Activated naive CD4-positive, alpha-beta T cell treated with anti-CD3 and anti-CD28 coated beads, Interleukin-2, amount 10 ng/mL, durations not matched to agents 7 days and 5 days (primary cell): ENCODE measurements around the gene OTOA.
A peak's percentile ranks its signal among the peaks of the same experiment; 100 is the strongest.
"Not testable (repeated sequence)": the region's sequence is repeated elsewhere in the genome, so short reads cannot be mapped to it uniquely, and the experiment has no call there.

Experiments
- CTCF ChIA-PET: fragments of 350-600 bp; sonication (Branson Sonifier 250); formaldehyde crosslinking; loops from one replicate; lab custom pipeline; 2021; ENCODE audit warnings: antibody characterized with exemption; lab: Charles Lee
- DNase-seq: peaks from one replicate; pipeline ENCODE4 v3.0.0-alpha.2; 2020
- H3K27ac Mint-ChIP-seq: one replicate; pipeline ENCODE4 v1.8.0; 2021; ENCODE audit warnings: mild to moderate bottlenecking, moderate library complexity, mixed read lengths
- H3K27me3 Mint-ChIP-seq: one replicate; pipeline ENCODE4 v1.8.0; 2021; ENCODE audit warnings: mild to moderate bottlenecking, mixed read lengths
- H3K36me3 Mint-ChIP-seq: one replicate; pipeline ENCODE4 v1.8.0; 2021; ENCODE audit warnings: mixed read lengths
- H3K4me1 Mint-ChIP-seq: one replicate; pipeline ENCODE4 v1.8.0; 2021; ENCODE audit warnings: mixed read lengths
- H3K4me3 Mint-ChIP-seq: one replicate; pipeline ENCODE4 v1.8.0; 2021; ENCODE audit warnings: mild to moderate bottlenecking, moderate library complexity, mixed read lengths
- H3K9me3 Mint-ChIP-seq: one replicate; pipeline ENCODE4 v1.8.0; 2021; ENCODE audit warnings: mixed read lengths

OTOA gene

DNA sequence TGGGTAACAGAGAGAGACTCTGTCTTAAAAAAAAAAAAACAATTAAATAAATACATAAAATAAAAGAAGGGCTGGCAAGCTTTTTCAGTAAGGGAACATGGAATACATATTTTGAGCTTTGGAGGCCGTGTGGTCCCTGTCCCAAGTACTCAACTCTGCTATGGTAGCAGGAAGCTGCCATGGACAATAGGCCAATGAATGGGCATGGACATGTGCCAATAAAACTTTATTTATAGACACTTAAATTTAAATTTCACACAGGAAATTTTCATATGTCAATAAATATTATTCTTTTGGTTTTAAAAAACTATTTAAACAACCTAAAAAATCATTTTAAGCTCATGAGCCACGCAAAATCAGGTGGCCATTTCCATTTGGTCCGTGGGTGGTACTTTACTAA is 3.8 kb downstream of the OTOA start:
- Mint-ChIP-seq H3K4me3 (no peak overlapping the region), H3K4me1 (peaks cover 7% of the 10 kb centered on the region), H3K27ac (no peak overlapping the region), H3K36me3 (no peaks in the 10 kb centered on the region), H3K9me3 (no peaks in the 10 kb centered on the region), H3K27me3 (peaks cover 43% of the 10 kb centered on the region)
- no peak for DNase-seq
- CTCF ChIA-PET, result interaction anchor here (0.9 to 1.1 kb wide), 2 partner anchors 11 to 85 kb away, joined by 3 to 4 read pairs; no protein-coding TSS in a partner anchor

DNA sequence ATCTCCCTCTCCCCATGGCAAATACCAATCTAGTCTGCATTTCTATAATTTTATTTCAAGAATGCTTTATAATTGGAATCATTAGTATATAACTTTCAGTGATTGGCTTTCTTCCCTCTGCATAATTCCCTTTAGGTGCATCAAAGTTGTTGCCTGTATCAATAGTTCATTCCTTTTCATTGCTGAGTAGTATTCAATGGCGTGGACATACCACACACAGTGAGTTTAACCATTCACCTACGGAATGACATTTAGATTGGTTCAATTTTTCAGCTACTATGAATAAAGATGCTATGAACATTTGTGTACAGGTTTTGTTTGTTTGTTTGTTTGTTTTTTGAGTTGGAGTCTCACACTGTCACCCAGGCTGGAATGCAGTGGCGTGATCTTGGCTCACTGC is 9.7 kb downstream of the OTOA start:
- Mint-ChIP-seq H3K9me3 (peaks cover 5% of the 10 kb centered on the region), H3K4me1 (no peaks in the 10 kb centered on the region), H3K27ac (no peak overlapping the region), H3K36me3 (no peaks in the 10 kb centered on the region), H3K27me3 (peaks cover 20% of the 10 kb centered on the region), H3K4me3 (no peak overlapping the region)
- CTCF ChIA-PET, result interaction anchor here (1.2 kb wide), 1 partner anchor 16 kb away, joined by 4 read pairs; no protein-coding TSS in a partner anchor
- DNase-seq, result no peak

- DNase-seq, CTCF ChIA-PET, H3K4me1 Mint-ChIP-seq, H3K36me3 Mint-ChIP-seq, H3K9me3 Mint-ChIP-seq, H3K4me3 Mint-ChIP-seq, H3K27ac Mint-ChIP-seq: not testable (repeated sequence)
- peaks cover 23% of the 10 kb centered on the region for H3K27me3 Mint-ChIP-seq
Measured at GRCh38 chr16:21674456-21674855, 10.7 kb downstream of the OTOA start.

GRCh38 chr16:21680714-21681113 is 16.9 kb downstream of the OTOA start:
- H3K4me1 Mint-ChIP-seq, H3K4me3 Mint-ChIP-seq, H3K27ac Mint-ChIP-seq, DNase-seq, H3K9me3 Mint-ChIP-seq, H3K36me3 Mint-ChIP-seq: not testable (repeated sequence)
- H3K27me3 Mint-ChIP-seq, result peaks cover 29% of the 10 kb centered on the region
- CTCF ChIA-PET, result interaction anchor here (1.0 to 1.2 kb wide), 2 partner anchors 28 to 461 kb away, joined by 3 read pairs; no protein-coding TSS in a partner anchor

DNA sequence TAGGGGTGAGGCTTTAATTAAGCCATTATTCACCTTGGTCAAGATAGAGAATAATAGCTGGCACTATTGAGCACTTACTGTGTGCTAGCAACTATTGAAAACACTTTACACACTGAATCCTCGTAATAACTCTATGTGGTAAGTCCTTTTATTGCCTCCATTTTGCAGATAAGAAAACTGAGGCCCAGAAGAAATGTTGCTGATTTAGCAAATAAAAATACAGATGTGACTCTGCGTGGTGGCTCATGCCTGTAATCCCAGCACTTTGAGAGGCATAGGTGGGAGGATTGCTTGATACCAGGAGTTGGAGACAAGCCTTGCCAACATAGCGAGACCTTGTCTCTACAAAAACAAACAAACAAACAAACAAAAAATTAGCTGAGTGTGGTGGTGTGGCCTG is 19.4 kb downstream of the OTOA start:
- H3K4me3 Mint-ChIP-seq, result no peak overlapping the region

GRCh38 chr16:21684199-21684598 is 20.4 kb downstream of the OTOA start:
- Mint-ChIP-seq H3K4me3 (no peak overlapping the region), H3K4me1 (no peaks in the 10 kb centered on the region), H3K9me3 (no peaks in the 10 kb centered on the region), H3K36me3 (no peaks in the 10 kb centered on the region), H3K27ac (no peak overlapping the region), H3K27me3 (peaks cover 35% of the 10 kb centered on the region)
- CTCF ChIA-PET, result interaction anchor here (0.6 to 2.5 kb wide), 8 partner anchors 15 to 101 kb away, joined by 3 to 8 read pairs (median 4); no protein-coding TSS in a partner anchor
- peak; percentile 45 for DNase-seq

More for the DNA sequence above, 19.4 kb downstream of the OTOA start:
- no peak for DNase-seq
- CTCF ChIA-PET, result interaction anchor here (0.6 to 2.5 kb wide), 5 partner anchors 18 to 715 kb away, joined by 3 to 8 read pairs (median 5); no protein-coding TSS in a partner anchor
- Mint-ChIP-seq H3K4me1 (no peaks in the 10 kb centered on the region), H3K36me3 (no peaks in the 10 kb centered on the region), H3K27me3 (peaks cover 36% of the 10 kb centered on the region), H3K9me3 (no peaks in the 10 kb centered on the region), H3K27ac (no peak overlapping the region)

GRCh38 chr16:21685034-21685455 is 21.3 kb downstream of the OTOA start:
- no peak overlapping the region for H3K4me3 Mint-ChIP-seq
- peaks cover 32% of the 10 kb centered on the region for H3K27me3 Mint-ChIP-seq
- CTCF ChIA-PET, result interaction anchor here (1.1 to 2.5 kb wide), 3 partner anchors 26 to 37 kb away, joined by 3 to 8 read pairs (median 4); no protein-coding TSS in a partner anchor
- no peaks in the 10 kb centered on the region for H3K36me3 Mint-ChIP-seq
- no peaks in the 10 kb centered on the region for H3K4me1 Mint-ChIP-seq
- H3K27ac Mint-ChIP-seq, result no peak overlapping the region
- DNase-seq, result no peak
- no peaks in the 10 kb centered on the region for H3K9me3 Mint-ChIP-seq

GRCh38 chr16:21689107-21689506 is 25.3 kb downstream of the OTOA start:
- CTCF ChIA-PET, result no interaction called here
- Mint-ChIP-seq H3K9me3 (no peaks in the 10 kb centered on the region), H3K27ac (no peak overlapping the region), H3K4me1 (no peaks in the 10 kb centered on the region), H3K27me3 (peaks cover 15% of the 10 kb centered on the region), H3K36me3 (no peaks in the 10 kb centered on the region), H3K4me3 (no peak overlapping the region)
- no peak for DNase-seq

DNA sequence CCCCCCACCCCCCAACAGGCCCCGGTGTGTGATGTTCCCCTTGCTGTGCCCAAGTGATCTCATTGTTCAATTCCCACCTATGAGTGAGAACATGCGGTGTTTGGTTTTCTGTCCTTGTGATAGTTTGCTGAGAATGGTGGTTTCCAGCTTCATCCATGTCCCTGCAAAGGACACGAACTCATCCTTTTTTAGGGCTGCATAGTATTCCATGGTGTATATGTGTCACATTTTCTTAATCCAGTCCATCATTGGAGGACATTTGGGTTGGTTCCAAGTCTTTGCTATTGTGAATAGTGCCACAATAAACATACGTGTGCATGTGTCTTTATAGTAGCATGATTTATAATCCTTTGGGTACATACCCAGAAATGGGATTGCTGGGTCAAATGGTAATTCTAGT is 27.2 kb downstream of the OTOA start:
- H3K27ac Mint-ChIP-seq, DNase-seq, CTCF ChIA-PET, H3K4me3 Mint-ChIP-seq, H3K36me3 Mint-ChIP-seq, H3K4me1 Mint-ChIP-seq, H3K9me3 Mint-ChIP-seq: not testable (repeated sequence)
- H3K27me3 Mint-ChIP-seq, result peaks cover 21% of the 10 kb centered on the region

DNA sequence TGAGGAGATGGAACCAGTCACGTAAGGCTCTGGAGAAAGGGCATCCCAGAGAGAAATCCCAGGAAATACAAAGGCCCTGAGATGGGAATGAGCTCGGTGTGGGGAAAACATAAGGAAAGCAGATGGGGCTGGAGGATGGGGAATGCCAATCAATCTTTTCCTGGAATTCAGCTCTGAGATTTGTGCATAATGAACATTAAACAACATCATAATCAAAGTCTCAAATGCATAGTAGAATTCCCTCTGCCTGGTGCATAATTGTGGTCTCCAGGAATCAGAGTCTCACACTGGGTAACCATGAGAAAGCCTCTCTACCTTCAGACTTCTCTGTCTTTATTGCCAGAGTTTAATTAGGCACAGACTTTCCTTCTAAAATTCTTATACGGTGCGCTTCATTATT is 30.8 kb downstream of the OTOA start:
- CTCF ChIA-PET, result no interaction called here
- Mint-ChIP-seq H3K36me3 (no peaks in the 10 kb centered on the region), H3K4me1 (no peaks in the 10 kb centered on the region), H3K9me3 (no peaks in the 10 kb centered on the region), H3K27me3 (peaks cover 9% of the 10 kb centered on the region), H3K4me3 (no peak overlapping the region), H3K27ac (no peak overlapping the region)
- DNase-seq, result no peak

DNA sequence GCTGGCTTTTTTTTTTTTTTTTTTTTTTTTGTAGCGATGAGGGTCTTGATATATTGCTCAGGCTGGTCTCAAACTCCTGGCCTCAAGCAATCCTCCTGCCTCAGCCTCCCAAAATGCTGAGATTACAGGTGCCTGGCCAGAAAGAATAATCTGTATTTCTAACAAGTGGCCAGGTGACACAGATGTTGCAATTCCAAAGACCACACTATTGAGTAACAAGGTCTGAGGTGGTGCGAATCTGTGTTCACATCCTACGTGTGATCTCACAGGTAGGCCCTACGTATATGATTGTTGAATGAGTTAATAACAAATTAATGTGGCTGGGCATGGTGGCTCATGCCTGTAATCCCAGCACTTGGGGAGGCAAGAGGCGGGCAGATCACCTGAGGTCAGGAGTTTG is 33.3 kb downstream of the OTOA start:
- CTCF ChIA-PET, result no interaction called here
- Mint-ChIP-seq H3K4me3 (no peak overlapping the region), H3K4me1 (no peaks in the 10 kb centered on the region), H3K36me3 (no peaks in the 10 kb centered on the region), H3K27ac (no peak overlapping the region), H3K9me3 (no peaks in the 10 kb centered on the region), H3K27me3 (peaks cover 9% of the 10 kb centered on the region)
- no peak for DNase-seq

DNA sequence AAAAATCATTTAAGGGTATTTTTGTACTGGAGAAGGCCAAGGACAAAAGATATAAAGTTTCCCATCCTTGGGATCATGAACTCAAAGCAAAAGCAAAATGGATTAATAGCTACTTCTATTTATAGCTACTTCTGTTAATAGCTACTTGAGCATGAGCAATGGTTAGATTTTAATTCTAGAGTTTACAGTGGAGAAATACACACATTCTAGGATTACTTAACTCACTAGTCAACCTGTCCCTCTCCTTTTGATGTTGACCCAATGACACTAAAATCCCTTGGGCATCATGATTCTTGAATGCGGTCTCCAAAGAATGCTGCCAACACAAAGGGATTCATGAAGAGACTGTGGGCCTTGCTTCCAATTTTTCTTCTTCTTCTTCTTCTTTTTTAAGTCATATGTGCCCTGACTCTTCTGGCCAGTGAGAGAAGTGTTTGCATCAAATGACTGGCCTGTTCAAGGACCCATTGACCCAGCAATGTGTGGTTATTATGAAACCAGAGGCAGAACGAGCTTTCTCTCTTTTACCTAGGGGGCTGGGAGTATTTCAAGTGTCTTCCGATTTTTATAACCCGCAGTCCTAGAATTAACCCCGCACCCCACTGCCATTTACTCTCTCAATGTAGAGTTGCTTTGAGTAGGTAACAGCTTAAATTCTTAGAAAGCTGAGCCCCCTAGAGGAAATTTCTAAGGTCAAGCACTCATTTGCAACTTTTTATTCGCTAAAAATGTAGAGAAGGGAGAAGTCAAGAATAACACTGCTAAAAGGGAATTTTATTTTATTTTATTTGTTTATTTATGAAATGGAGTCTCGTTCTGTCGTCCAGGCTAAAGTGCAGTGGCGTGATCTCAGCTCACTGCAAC is 34.6 kb downstream of the OTOA start:
- CTCF ChIA-PET, result interaction anchor here (0.5 to 1.4 kb wide), 4 partner anchors 10 to 114 kb away, joined by 3 read pairs; no protein-coding TSS in a partner anchor
- no peak for DNase-seq
- Mint-ChIP-seq H3K36me3 (no peaks in the 10 kb centered on the region), H3K4me1 (no peaks in the 10 kb centered on the region), H3K9me3 (no peaks in the 10 kb centered on the region), H3K27ac (no peak overlapping the region), H3K4me3 (no peak overlapping the region), H3K27me3 (peaks cover 9% of the 10 kb centered on the region)

DNA sequence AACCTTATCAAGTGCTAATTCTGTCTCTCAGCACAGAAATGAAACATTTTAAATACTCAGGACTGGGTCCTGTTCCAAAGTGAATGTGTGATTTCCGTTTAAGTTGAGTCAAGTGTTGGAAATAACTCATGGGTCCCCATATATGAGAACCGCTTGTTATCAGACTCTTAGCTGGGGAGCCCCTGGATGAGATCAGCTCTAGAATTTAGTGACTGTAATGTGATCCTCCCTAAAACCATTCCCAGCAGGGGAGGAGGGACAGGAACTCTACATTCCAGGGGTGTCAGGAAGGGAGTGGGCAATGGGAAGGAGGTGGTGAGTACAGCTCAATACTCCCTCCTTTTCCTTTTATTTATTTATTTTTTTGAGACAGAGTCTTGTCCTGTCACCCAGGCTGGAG is 37.5 kb downstream of the OTOA start:
- Mint-ChIP-seq H3K36me3 (no peaks in the 10 kb centered on the region), H3K9me3 (no peaks in the 10 kb centered on the region), H3K27ac (peak overlapping the region; percentile 58), H3K27me3 (no peaks in the 10 kb centered on the region), H3K4me1 (no peaks in the 10 kb centered on the region), H3K4me3 (no peak overlapping the region)
- no peak for DNase-seq
- CTCF ChIA-PET, result interaction anchor here (0.6 to 1.7 kb wide), 4 partner anchors 44 to 1315 kb away, joined by 3 to 5 read pairs (median 3); no protein-coding TSS in a partner anchor

GRCh38 chr16:21702276-21702675 is 38.5 kb downstream of the OTOA start:
- Mint-ChIP-seq H3K4me1 (no peaks in the 10 kb centered on the region), H3K27ac (no peak overlapping the region), H3K36me3 (no peaks in the 10 kb centered on the region), H3K9me3 (no peaks in the 10 kb centered on the region), H3K4me3 (no peak overlapping the region), H3K27me3 (no peaks in the 10 kb centered on the region)
- CTCF ChIA-PET, result interaction anchor here (1.7 kb wide), 1 partner anchor 45 kb away, joined by 5 read pairs; no protein-coding TSS in a partner anchor
- no peak for DNase-seq
